ENCODE data around the gene C16orf78. TPM values are rescaled to one million over a fixed set of nuclear protein-coding genes. Genes with fewer than 3 reads are reported as not detected.

C16orf78 gene
- total and polyA plus RNA-seq, 7 experiments from 2014 or later, result not detected

GRCh38 chr16:49365711-49366509 is 7.7 kb upstream of the C16orf78 start:
- no peak overlapping the region for H3K27ac ChIP-seq (ENCODE audit: low read depth, low read length)

GRCh38 chr16:49366669-49367068 is 6.9 kb upstream of the C16orf78 start:
- no peak overlapping the region for H3K4me3 ChIP-seq (ENCODE audit: low read length)
- no peak overlapping the region for H3K27ac Mint-ChIP-seq
- intact Hi-C loops (cut with micrococcal nuclease), result no loop called here
- CTCF ChIA-PET, result no interaction called here
- H3K4me1 Mint-ChIP-seq, result no peaks in the 10 kb centered on the region
- H3K27me3 Mint-ChIP-seq, result peaks cover 0 to 7% (median 4%) of the 10 kb centered on the region in 5 donors
- no peaks in the 10 kb centered on the region for H3K27me3 ChIP-seq (ENCODE audit: control insufficient read depth in 2 of 2, insufficient read depth in 2 of 2, low read length in 2 of 2)
- no peaks in the 10 kb centered on the region for H3K9me3 ChIP-seq (ENCODE audit: control insufficient read depth in 2 of 3, low read length in 3 of 3)
- DNase-seq, result no peak
- POLR2A ChIA-PET, result no interaction called here
- no peaks in the 10 kb centered on the region for H3K4me1 ChIP-seq (ENCODE audit: control insufficient read depth in 2 of 2, insufficient read depth in 2 of 2, low read length in 2 of 2)
- no peak for ATAC-seq
- H3K36me3 ChIP-seq (ENCODE audit: control insufficient read depth in 2 of 3, insufficient read depth in 3 of 3, low read length in 3 of 3), result no peaks in the 10 kb centered on the region
- no peak overlapping the region for H3K4me3 Mint-ChIP-seq
- no peak overlapping the region for H3K27ac ChIP-seq (ENCODE audit: low read depth, low read length)
- no peaks in the 10 kb centered on the region for H3K36me3 Mint-ChIP-seq
- H3K9me3 Mint-ChIP-seq, result peaks cover 0 to 8% (median 0%) of the 10 kb centered on the region in 11 donors

More at GRCh38 chr16:49365711-49366509, 7.7 kb upstream of the C16orf78 start:
- POLR2A ChIA-PET, result no interaction called here
- no peaks in the 10 kb centered on the region for H3K36me3 ChIP-seq (ENCODE audit: control insufficient read depth in 2 of 3, insufficient read depth in 3 of 3, low read length in 3 of 3)
- DNase-seq (no peak), ATAC-seq (no peak)
- Mint-ChIP-seq H3K4me3 (no peak overlapping the region), H3K27ac (no peak overlapping the region), H3K4me1 (no peaks in the 10 kb centered on the region), H3K27me3 (peaks cover 0 to 7% (median 4%) of the 10 kb centered on the region in 5 donors), H3K9me3 (peaks cover 0 to 8% (median 0%) of the 10 kb centered on the region in 11 donors), H3K36me3 (no peaks in the 10 kb centered on the region)
- H3K4me1 ChIP-seq (ENCODE audit: control insufficient read depth in 2 of 2, insufficient read depth in 2 of 2, low read length in 2 of 2), result no peaks in the 10 kb centered on the region
- H3K9me3 ChIP-seq (ENCODE audit: control insufficient read depth in 2 of 3, low read length in 3 of 3), result no peaks in the 10 kb centered on the region
- H3K4me3 ChIP-seq (ENCODE audit: low read length), result no peak overlapping the region
- CTCF ChIA-PET, result no interaction called here
- H3K27me3 ChIP-seq (ENCODE audit: control insufficient read depth in 2 of 2, insufficient read depth in 2 of 2, low read length in 2 of 2), result no peaks in the 10 kb centered on the region
- intact Hi-C loops (cut with micrococcal nuclease), result no loop called here

DNA sequence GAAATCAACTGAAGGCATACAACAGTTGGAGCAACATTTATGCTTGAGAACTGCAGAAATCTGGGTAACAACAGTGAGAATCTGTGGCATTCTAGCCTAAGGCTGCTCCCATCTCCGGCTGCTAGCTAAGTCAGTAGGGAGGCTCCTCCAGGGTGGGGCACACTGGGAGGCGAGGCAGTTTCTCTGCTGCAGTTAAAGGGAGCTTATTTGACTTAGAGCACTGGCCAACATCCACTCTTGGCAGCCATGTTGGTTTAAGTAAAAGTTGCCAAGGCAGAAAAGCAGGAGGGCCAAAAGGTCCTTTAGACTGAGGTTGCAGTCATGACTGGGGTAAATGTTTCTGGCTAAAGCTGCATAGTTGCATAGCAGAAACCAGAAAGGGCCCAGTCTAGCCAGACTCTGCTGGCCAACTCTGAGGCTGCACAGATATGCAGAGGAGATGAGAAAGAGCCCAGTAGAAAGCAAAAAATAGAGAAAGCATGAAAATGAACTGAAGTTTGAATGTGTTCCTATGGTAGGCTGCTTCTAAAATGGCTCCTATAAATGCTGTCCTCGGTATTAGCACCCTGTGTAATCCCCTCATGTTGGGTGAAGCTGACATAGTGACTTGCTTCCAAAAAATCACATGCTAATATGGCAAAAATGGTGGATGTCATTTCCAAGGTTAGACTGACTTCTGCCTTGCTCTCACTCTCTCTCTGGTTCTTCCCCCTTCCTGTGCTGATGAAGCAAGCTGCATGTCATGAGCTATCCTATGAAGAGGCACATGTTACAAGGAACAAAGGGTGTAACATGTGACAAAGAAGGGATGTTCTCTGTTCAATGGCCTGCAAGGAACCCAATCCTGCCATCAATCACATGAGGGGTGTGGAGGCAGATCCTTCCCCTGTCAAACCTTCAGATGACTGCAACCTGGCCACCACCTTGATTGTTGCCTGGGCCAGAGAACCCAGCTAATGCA is 3.7 kb upstream of the C16orf78 start:
- no peaks in the 10 kb centered on the region for H3K36me3 ChIP-seq (ENCODE audit: control insufficient read depth in 2 of 3, insufficient read depth in 3 of 3, low read length in 3 of 3)
- H3K4me1 ChIP-seq (ENCODE audit: control insufficient read depth in 2 of 2, insufficient read depth in 2 of 2, low read length in 2 of 2), result no peaks in the 10 kb centered on the region
- H3K4me3 ChIP-seq (ENCODE audit: low read length), result no peak overlapping the region
- DNase-seq (no peak), ATAC-seq (no peak)
- no peaks in the 10 kb centered on the region for H3K36me3 Mint-ChIP-seq
- ChIA-PET POLR2A (no interaction called here), CTCF (no interaction called here)
- H3K27me3 ChIP-seq (ENCODE audit: control insufficient read depth in 2 of 2, insufficient read depth in 2 of 2, low read length in 2 of 2), result no peaks in the 10 kb centered on the region
- no peak overlapping the region for H3K4me3 Mint-ChIP-seq
- H3K9me3 ChIP-seq (ENCODE audit: control insufficient read depth in 2 of 3, low read length in 3 of 3), result no peaks in the 10 kb centered on the region
- intact Hi-C loops (cut with micrococcal nuclease), result no loop called here
- H3K27ac ChIP-seq (ENCODE audit: low read depth, low read length), result no peak overlapping the region
- H3K9me3 Mint-ChIP-seq, result peaks cover 0 to 5% (median 2%) of the 10 kb centered on the region in 11 donors
- H3K27me3 Mint-ChIP-seq, result peaks cover 0 to 7% (median 4%) of the 10 kb centered on the region in 5 donors
- no peaks in the 10 kb centered on the region for H3K4me1 Mint-ChIP-seq
- no peak overlapping the region for H3K27ac Mint-ChIP-seq

DNA sequence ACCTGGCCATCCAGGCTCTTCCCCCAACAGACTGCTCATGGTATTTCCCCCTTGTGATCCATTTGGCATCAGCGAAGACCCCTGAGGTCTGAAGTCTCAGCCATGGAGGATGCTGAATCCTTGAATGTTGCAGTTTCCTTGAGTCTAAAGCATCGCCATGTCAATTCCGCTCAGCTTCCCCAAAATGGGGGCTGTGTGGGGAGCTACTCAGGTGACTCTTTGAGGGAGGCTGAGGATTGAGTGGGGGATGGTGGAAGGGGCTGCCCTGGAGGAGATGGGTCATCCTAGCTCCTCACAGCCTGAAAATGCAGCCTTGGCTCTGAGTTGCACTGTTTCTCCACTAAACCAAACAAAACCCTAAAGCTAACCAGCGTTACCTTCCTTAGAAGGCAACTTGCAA is 2.6 kb downstream of the C16orf78 start:
- Mint-ChIP-seq H3K9me3 (peaks cover 0 to 2% (median 0%) of the 10 kb centered on the region in 11 donors), H3K27ac (no peak overlapping the region), H3K4me1 (no peaks in the 10 kb centered on the region), H3K27me3 (peaks cover 0 to 15% (median 4%) of the 10 kb centered on the region in 5 donors), H3K36me3 (no peaks in the 10 kb centered on the region), H3K4me3 (no peak overlapping the region)
- intact Hi-C loops (cut with micrococcal nuclease), result no loop called here
- Histone ChIP-seq H3K9me3 (ENCODE audit: control insufficient read depth in 2 of 3, low read length in 3 of 3) (no peaks in the 10 kb centered on the region), H3K27me3 (ENCODE audit: control insufficient read depth in 2 of 2, insufficient read depth in 2 of 2, low read length in 2 of 2) (no peaks in the 10 kb centered on the region), H3K36me3 (ENCODE audit: control insufficient read depth in 2 of 3, insufficient read depth in 3 of 3, low read length in 3 of 3) (no peaks in the 10 kb centered on the region), H3K4me1 (ENCODE audit: control insufficient read depth in 2 of 2, insufficient read depth in 2 of 2, low read length in 2 of 2) (no peaks in the 10 kb centered on the region), H3K27ac (ENCODE audit: low read depth, low read length) (no peak overlapping the region), H3K4me3 (ENCODE audit: low read length) (no peak overlapping the region)
- ChIA-PET POLR2A (no interaction called here), CTCF (no interaction called here)
- no peak for ATAC-seq
- DNase-seq, result no peak

DNA sequence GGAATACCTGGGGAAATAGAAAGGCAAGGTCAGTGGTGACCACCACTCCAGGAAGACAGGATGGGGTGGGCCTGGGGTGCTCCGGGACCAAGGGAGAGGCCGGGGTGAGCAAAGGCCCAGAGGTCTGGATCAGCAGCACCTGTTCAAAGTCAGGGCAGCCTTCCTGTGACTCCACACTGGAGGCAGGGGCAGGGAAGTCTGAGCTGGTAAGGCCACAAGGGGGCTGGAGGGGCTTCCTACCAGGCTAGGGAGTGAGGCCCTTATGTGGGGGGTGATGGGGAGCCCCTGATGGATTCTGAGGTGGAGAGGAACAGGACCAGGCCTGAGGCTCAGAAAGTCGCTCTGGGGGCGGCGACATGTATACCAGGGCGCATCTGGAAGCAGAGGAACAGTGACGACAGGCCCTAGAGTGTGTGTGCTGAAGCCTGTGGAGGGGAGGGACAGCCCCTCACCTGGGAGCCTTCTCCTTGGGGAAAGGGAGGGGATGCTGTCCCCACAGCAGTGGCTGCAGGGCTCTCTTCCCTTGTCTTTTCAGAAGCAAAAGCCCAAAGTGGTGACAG is 3.7 kb downstream of the C16orf78 start:
- POLR2A ChIA-PET, result no interaction called here
- H3K4me3 Mint-ChIP-seq, result no peak overlapping the region

DNA sequence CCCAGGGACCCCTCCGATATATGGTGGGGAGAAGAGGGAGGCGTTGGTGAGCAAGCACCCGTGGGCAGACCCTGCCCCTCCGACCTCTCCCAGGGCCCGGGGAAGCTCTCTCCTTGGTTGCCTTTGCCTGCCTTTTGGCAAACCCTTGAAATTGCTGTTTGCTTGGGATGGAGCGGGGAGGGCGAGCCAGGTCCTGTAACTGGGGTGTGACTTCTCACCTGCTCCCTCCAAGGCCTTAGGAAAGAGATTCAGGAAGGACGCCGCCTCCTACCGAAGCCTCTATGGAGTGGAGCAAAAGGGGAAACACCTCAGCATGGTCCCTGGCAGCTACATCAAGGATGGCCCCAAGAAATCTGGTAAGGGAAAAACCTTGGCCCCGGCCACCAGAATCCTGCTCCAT is 4.6 kb downstream of the C16orf78 start:
- intact Hi-C loops (cut with micrococcal nuclease), result no loop called here
- H3K27ac Mint-ChIP-seq, result no peak overlapping the region
- no peaks in the 10 kb centered on the region for H3K4me1 ChIP-seq (ENCODE audit: control insufficient read depth in 2 of 2, insufficient read depth in 2 of 2, low read length in 2 of 2)
- H3K36me3 Mint-ChIP-seq, result peaks cover 0 to 5% (median 0%) of the 10 kb centered on the region in 5 donors
- DNase-seq, result no peak
- H3K36me3 ChIP-seq (ENCODE audit: control insufficient read depth in 2 of 3, insufficient read depth in 3 of 3, low read length in 3 of 3), result no peaks in the 10 kb centered on the region
- no peaks in the 10 kb centered on the region for H3K27me3 ChIP-seq (ENCODE audit: control insufficient read depth in 2 of 2, insufficient read depth in 2 of 2, low read length in 2 of 2)
- POLR2A ChIA-PET, result no interaction called here
- CTCF ChIA-PET, result no interaction called here
- no peak for ATAC-seq
- peaks cover 0 to 3% (median 0%) of the 10 kb centered on the region in 3 experiments for H3K9me3 ChIP-seq (ENCODE audit: control insufficient read depth in 2 of 3, low read length in 3 of 3)
- H3K4me3 ChIP-seq (ENCODE audit: low read length), result no peak overlapping the region
- peaks cover 0 to 17% (median 4%) of the 10 kb centered on the region in 5 donors for H3K27me3 Mint-ChIP-seq
- no peaks in the 10 kb centered on the region for H3K4me1 Mint-ChIP-seq
- no peak overlapping the region for H3K4me3 Mint-ChIP-seq
- H3K9me3 Mint-ChIP-seq, result peaks cover 0 to 9% (median 5%) of the 10 kb centered on the region in 11 donors
- H3K27ac ChIP-seq (ENCODE audit: low read depth, low read length), result no peak overlapping the region

More for the DNA sequence above, 3.7 kb downstream of the C16orf78 start:
- CTCF ChIA-PET, result no interaction called here
- peaks cover 0 to 15% (median 4%) of the 10 kb centered on the region in 5 donors for H3K27me3 Mint-ChIP-seq
- no peak overlapping the region for H3K27ac ChIP-seq (ENCODE audit: low read depth, low read length)
- H3K9me3 Mint-ChIP-seq, result peaks cover 0 to 2% (median 0%) of the 10 kb centered on the region in 11 donors
- DNase-seq (no peak), ATAC-seq (no peak)
- H3K9me3 ChIP-seq (ENCODE audit: control insufficient read depth in 2 of 3, low read length in 3 of 3), result no peaks in the 10 kb centered on the region
- no peak overlapping the region for H3K4me3 ChIP-seq (ENCODE audit: low read length)
- intact Hi-C loops (cut with micrococcal nuclease), result no loop called here
- no peaks in the 10 kb centered on the region for H3K36me3 Mint-ChIP-seq
- H3K36me3 ChIP-seq (ENCODE audit: control insufficient read depth in 2 of 3, insufficient read depth in 3 of 3, low read length in 3 of 3), result no peaks in the 10 kb centered on the region
- H3K4me1 ChIP-seq (ENCODE audit: control insufficient read depth in 2 of 2, insufficient read depth in 2 of 2, low read length in 2 of 2), result no peaks in the 10 kb centered on the region
- H3K27ac Mint-ChIP-seq, result no peak overlapping the region
- no peaks in the 10 kb centered on the region for H3K4me1 Mint-ChIP-seq
- H3K27me3 ChIP-seq (ENCODE audit: control insufficient read depth in 2 of 2, insufficient read depth in 2 of 2, low read length in 2 of 2), result no peaks in the 10 kb centered on the region

Data from naive thymus-derived CD4-positive, alpha-beta T cell (primary cell).